Measurements from ENCODE around the gene SPRING1.

Gene SPRING1

GRCh38 chr12:116736962-116737773 lies 701 bp downstream of the SPRING1 start:
- DNase-seq: no peak

GRCh38 chr12:116735951-116736599 lies 1.8 kb downstream of the SPRING1 start:
- no peak for DNase-seq

- DNase-seq: no peak
These were observed 2.8 kb downstream of the SPRING1 start for GRCh38 chr12:116735084-116735483.

- no peak for DNase-seq
These were observed 3.6 kb downstream of the SPRING1 start for GRCh38 chr12:116734156-116734768.

- no peak for DNase-seq
These were observed 6.1 kb downstream of the SPRING1 start for GRCh38 chr12:116731801-116732200.

- no peak for DNase-seq
These were observed 10.0 kb downstream of the SPRING1 start for GRCh38 chr12:116727891-116728290.

- DNase-seq: no peak
These were observed 10.6 kb downstream of the SPRING1 start for GRCh38 chr12:116727261-116727660.

- no peak for DNase-seq
These were observed 11.2 kb downstream of the SPRING1 start for GRCh38 chr12:116726694-116727093.

GRCh38 chr12:116722245-116722644 lies 15.6 kb downstream of the SPRING1 start:
- no peak for DNase-seq

- DNase-seq: no peak
These were observed 17.9 kb downstream of the SPRING1 start for GRCh38 chr12:116719731-116720528.

- DNase-seq: peak; percentile 20
These were observed 19.0 kb downstream of the SPRING1 start for GRCh38 chr12:116718655-116719454.

- DNase-seq: no peak
These were observed 20.1 kb downstream of the SPRING1 start for GRCh38 chr12:116717466-116718437.

GRCh38 chr12:116714175-116714574 lies 23.7 kb downstream of the SPRING1 start:
- no peak for DNase-seq

- DNase-seq: no peak
These were observed 24.3 kb downstream of the SPRING1 start for GRCh38 chr12:116713527-116713926.

GRCh38 chr12:116712458-116713303 lies 25.2 kb downstream of the SPRING1 start:
- no peak for DNase-seq

GRCh38 chr12:116710370-116711150 lies 27.3 kb downstream of the SPRING1 start:
- DNase-seq: no peak

- DNase-seq: no peak
These were observed 28.1 kb downstream of the SPRING1 start for GRCh38 chr12:116709768-116710167.

GRCh38 chr12:116708826-116709756 lies 28.8 kb downstream of the SPRING1 start:
- DNase-seq: peak; percentile 45

Data from NCI-H1092 (cell line).